ENCODE results near the gene MBOAT2. TPM values are rescaled to one million over a fixed set of nuclear protein-coding genes. Genes with fewer than 3 reads are reported as not detected.

The MBOAT2 gene
- polyA plus RNA-seq, 1 experiment, result 18.1 TPM

- Histone ChIP-seq H3K4me3 (ENCODE audit: low read depth, low read length) (no peak overlapping the region), H3K27me3 (ENCODE audit: control insufficient read depth, insufficient read depth, low read length) (peaks cover 1% of the 10 kb centered on the region; the same call in 1 of the 2 replicates), H3K36me3 (ENCODE audit: control insufficient read depth, insufficient read depth, low read length) (no peaks in the 10 kb centered on the region)
- ChIA-PET POLR2A (no interaction called here), CTCF (no interaction called here)
- no peak for TF ChIP-seq CTCF (IDR thresholded peaks at IDR 0.05; ENCODE audit: insufficient read depth, low read depth, low read length)
- DNase-seq (ENCODE audit: low read depth), result no peak
These were observed 21.1 kb upstream of the MBOAT2 start for GRCh38 chr2:9024575-9024974.

- no peak for TF ChIP-seq CTCF (IDR thresholded peaks at IDR 0.05; ENCODE audit: insufficient read depth, low read depth, low read length)
- no peak overlapping the region for H3K4me3 ChIP-seq (ENCODE audit: low read depth, low read length)
- ChIA-PET CTCF (no interaction called here), POLR2A (no interaction called here)
- no peaks in the 10 kb centered on the region for H3K36me3 ChIP-seq (ENCODE audit: control insufficient read depth, insufficient read depth, low read length)
- DNase-seq (ENCODE audit: low read depth), result no peak
- peaks cover 1% of the 10 kb centered on the region; the same call in 1 of the 2 replicates for H3K27me3 ChIP-seq (ENCODE audit: control insufficient read depth, insufficient read depth, low read length)
These were observed 18.2 kb upstream of the MBOAT2 start for GRCh38 chr2:9021563-9022211.

- TF ChIP-seq CTCF (IDR thresholded peaks at IDR 0.05; ENCODE audit: insufficient read depth, low read depth, low read length), result no peak
- ChIA-PET POLR2A (no interaction called here), CTCF (no interaction called here)
- no peak for DNase-seq (ENCODE audit: low read depth)
- Histone ChIP-seq H3K4me3 (ENCODE audit: low read depth, low read length) (no peak overlapping the region), H3K27me3 (ENCODE audit: control insufficient read depth, insufficient read depth, low read length) (no peaks in the 10 kb centered on the region), H3K36me3 (ENCODE audit: control insufficient read depth, insufficient read depth, low read length) (no peaks in the 10 kb centered on the region)
These were observed 16.8 kb upstream of the MBOAT2 start for GRCh38 chr2:9020267-9020666.

- CTCF ChIA-PET, result interaction anchor here (1.2 kb wide), 1 partner anchor 15 kb away, joined by 4 read pairs; the partner anchor contains the start of gene MBOAT2
- DNase-seq (ENCODE audit: low read depth), result no peak
- Histone ChIP-seq H3K27me3 (ENCODE audit: control insufficient read depth, insufficient read depth, low read length) (no peaks in the 10 kb centered on the region), H3K36me3 (ENCODE audit: control insufficient read depth, insufficient read depth, low read length) (no peaks in the 10 kb centered on the region), H3K4me3 (ENCODE audit: low read depth, low read length) (no peak overlapping the region)
- TF ChIP-seq CTCF (IDR thresholded peaks at IDR 0.05; ENCODE audit: insufficient read depth, low read depth, low read length), result no peak
- POLR2A ChIA-PET, result no interaction called here
These were observed 15.1 kb upstream of the MBOAT2 start for GRCh38 chr2:9018534-9018933.

GRCh38 chr2:9018109-9018508 lies 14.6 kb upstream of the MBOAT2 start:
- Histone ChIP-seq H3K4me3 (ENCODE audit: low read depth, low read length) (no peak overlapping the region), H3K36me3 (ENCODE audit: control insufficient read depth, insufficient read depth, low read length) (no peaks in the 10 kb centered on the region), H3K27me3 (ENCODE audit: control insufficient read depth, insufficient read depth, low read length) (no peaks in the 10 kb centered on the region)
- POLR2A ChIA-PET, result no interaction called here
- DNase-seq (ENCODE audit: low read depth), result no peak
- CTCF ChIA-PET, result no interaction called here
- TF ChIP-seq CTCF (IDR thresholded peaks at IDR 0.05; ENCODE audit: insufficient read depth, low read depth, low read length), result no peak
